HG03469 (cell line): ENCODE measurements around the gene TEX14.

Experiments
- ATAC-seq: cut with Tn5 transposase; IDR thresholded peaks from one replicate; pipeline ENCODE4 v1.9.1; 2021; ENCODE audit warnings: mild to moderate bottlenecking, moderate library complexity, moderate number of reproducible peaks; ENCODE audit not compliant: unreplicated experiment

Gene TEX14

GRCh38 chr17:58528443-58528842, 163.4 kb downstream of the TEX14 start:
- no peak for ATAC-seq

GRCh38 chr17:58527949-58528348, 163.9 kb downstream of the TEX14 start:
- no peak for ATAC-seq

- no peak for ATAC-seq
Measured at GRCh38 chr17:58527306-58527705, 164.5 kb downstream of the TEX14 start.

GRCh38 chr17:58525239-58525638, 166.6 kb downstream of the TEX14 start:
- ATAC-seq, result no peak

GRCh38 chr17:58521680-58522079, 170.2 kb downstream of the TEX14 start:
- no peak for ATAC-seq

- ATAC-seq, result no peak
Measured at GRCh38 chr17:58520843-58521430, 170.9 kb downstream of the TEX14 start.

- peak; percentile 78 for ATAC-seq
Measured at GRCh38 chr17:58517928-58518609, 173.8 kb downstream of the TEX14 start.

- ATAC-seq, result no peak
Measured at GRCh38 chr17:58517378-58517927, 174.4 kb downstream of the TEX14 start.

GRCh38 chr17:58516644-58517377, 175.0 kb downstream of the TEX14 start:
- ATAC-seq, result no peak

GRCh38 chr17:58515286-58515685, 176.6 kb downstream of the TEX14 start:
- ATAC-seq, result no peak

- no peak for ATAC-seq
Measured at GRCh38 chr17:58514770-58515157, 177.1 kb downstream of the TEX14 start.

GRCh38 chr17:58513965-58514769, 177.7 kb downstream of the TEX14 start, which contains the start of gene MTMR4:
MTMR4 (minus strand) TSS chr17:58514638; CDS start chr17:58514407, 231 bp downstream.
- no peak for ATAC-seq

GRCh38 chr17:58513267-58513964, 178.4 kb downstream of the TEX14 start:
- no peak for ATAC-seq

GRCh38 chr17:58510075-58510474, 181.8 kb downstream of the TEX14 start:
- no peak for ATAC-seq

- no peak for ATAC-seq
Measured at GRCh38 chr17:58508341-58509067, 183.3 kb downstream of the TEX14 start.

- ATAC-seq, result no peak
Measured at GRCh38 chr17:58507123-58507634, 184.7 kb downstream of the TEX14 start.
